ENCODE measurements around the gene GALNT9. TPM values are rescaled to one million over a fixed set of nuclear protein-coding genes. Genes with fewer than 3 reads are reported as not detected.

Gene GALNT9
- total and polyA plus RNA-seq, 5 experiments from 2014 or later, result not detected

GRCh38 chr12:132355742-132356681 is 26.6 kb upstream of the GALNT9 start:
- H3K4me3 Mint-ChIP-seq, result no peak overlapping the region
- H3K27ac Mint-ChIP-seq, result no peak overlapping the region
- peak in 1 of 10 donors; percentile 52 for DNase-seq
- peaks cover 0 to 32% (median 0%) of the 10 kb centered on the region in 5 donors for H3K27me3 Mint-ChIP-seq
- H3K4me1 Mint-ChIP-seq, result no peaks in the 10 kb centered on the region
- POLR2A ChIA-PET, result no interaction called here
- no peaks in the 10 kb centered on the region for H3K9me3 Mint-ChIP-seq
- ATAC-seq, result no peak
- no peaks in the 10 kb centered on the region for H3K36me3 Mint-ChIP-seq

GRCh38 chr12:132354982-132355680 is 25.7 kb upstream of the GALNT9 start:
- H3K27ac Mint-ChIP-seq, result no peak overlapping the region
- H3K4me3 Mint-ChIP-seq, result no peak overlapping the region
- DNase-seq (peak in 1 of 10 donors; percentile 38), ATAC-seq (no peak)
- H3K4me1 Mint-ChIP-seq, result no peaks in the 10 kb centered on the region
- H3K36me3 Mint-ChIP-seq, result no peaks in the 10 kb centered on the region
- POLR2A ChIA-PET, result no interaction called here
- no peaks in the 10 kb centered on the region for H3K9me3 Mint-ChIP-seq
- H3K27me3 Mint-ChIP-seq, result peaks cover 0 to 32% (median 0%) of the 10 kb centered on the region in 5 donors

- DNase-seq, result peak in 1 of 10 donors; percentile 55
- Mint-ChIP-seq H3K4me3 (no peak overlapping the region), H3K9me3 (no peaks in the 10 kb centered on the region), H3K4me1 (no peaks in the 10 kb centered on the region), H3K27ac (no peak overlapping the region), H3K27me3 (peaks cover 0 to 32% (median 0%) of the 10 kb centered on the region in 5 donors), H3K36me3 (no peaks in the 10 kb centered on the region)
- no peak for ATAC-seq
- POLR2A ChIA-PET, result no interaction called here
These were observed 25.0 kb upstream of the GALNT9 start for GRCh38 chr12:132354211-132354981.

- no peak overlapping the region for H3K4me3 Mint-ChIP-seq
- POLR2A ChIA-PET, result no interaction called here
- H3K36me3 Mint-ChIP-seq, result no peaks in the 10 kb centered on the region
- no peaks in the 10 kb centered on the region for H3K4me1 Mint-ChIP-seq
- ATAC-seq, result no peak
- H3K27me3 Mint-ChIP-seq, result peaks cover 0 to 32% (median 0%) of the 10 kb centered on the region in 5 donors
- H3K9me3 Mint-ChIP-seq, result no peaks in the 10 kb centered on the region
- H3K27ac Mint-ChIP-seq, result no peak overlapping the region
- DNase-seq, result peak in 1 of 10 donors; percentile 52
These were observed 24.4 kb upstream of the GALNT9 start for GRCh38 chr12:132353811-132354210.

- Mint-ChIP-seq H3K9me3 (no peaks in the 10 kb centered on the region), H3K27ac (no peak overlapping the region), H3K27me3 (peaks cover 0 to 34% (median 0%) of the 10 kb centered on the region in 5 donors), H3K4me1 (no peaks in the 10 kb centered on the region), H3K36me3 (no peaks in the 10 kb centered on the region), H3K4me3 (no peak overlapping the region)
- POLR2A ChIA-PET, result no interaction called here
- DNase-seq (no peak), ATAC-seq (no peak)
These were observed 23.8 kb upstream of the GALNT9 start for GRCh38 chr12:132352896-132353800.

GRCh38 chr12:132351751-132352495 is 22.5 kb upstream of the GALNT9 start:
- Mint-ChIP-seq H3K4me1 (no peaks in the 10 kb centered on the region), H3K27ac (peak overlapping the region in 1 of 10 donors; percentile 27), H3K9me3 (no peaks in the 10 kb centered on the region), H3K36me3 (no peaks in the 10 kb centered on the region), H3K27me3 (peaks cover 0 to 40% (median 0%) of the 10 kb centered on the region in 5 donors), H3K4me3 (no peak overlapping the region)
- POLR2A ChIA-PET, result no interaction called here
- DNase-seq, result no peak
- no peak for ATAC-seq

GRCh38 chr12:132349501-132350131 is 20.2 kb upstream of the GALNT9 start:
- DNase-seq, result no peak
- no peaks in the 10 kb centered on the region for H3K9me3 Mint-ChIP-seq
- no peaks in the 10 kb centered on the region for H3K36me3 Mint-ChIP-seq

GRCh38 chr12:132348176-132348575 is 18.8 kb upstream of the GALNT9 start:
- Mint-ChIP-seq H3K27me3 (peaks cover 0 to 29% (median 1%) of the 10 kb centered on the region in 5 donors), H3K27ac (peak overlapping the region in 1 of 10 donors; percentile 22), H3K9me3 (no peaks in the 10 kb centered on the region), H3K36me3 (no peaks in the 10 kb centered on the region), H3K4me1 (peaks cover under 1 to 7% (median 3%) of the 10 kb centered on the region in 4 donors), H3K4me3 (no peak overlapping the region)
- DNase-seq, result no peak
- ATAC-seq, result no peak
- POLR2A ChIA-PET, result no interaction called here

More at GRCh38 chr12:132349501-132350131, 20.2 kb upstream of the GALNT9 start:
- H3K4me3 Mint-ChIP-seq, result no peak overlapping the region
- ATAC-seq, result no peak
- H3K27ac Mint-ChIP-seq, result no peak overlapping the region
- no peaks in the 10 kb centered on the region for H3K4me1 Mint-ChIP-seq
- POLR2A ChIA-PET, result no interaction called here
- peaks cover 0 to 37% (median 1%) of the 10 kb centered on the region in 5 donors for H3K27me3 Mint-ChIP-seq

GRCh38 chr12:132347176-132347855 is 17.9 kb upstream of the GALNT9 start:
- H3K27ac Mint-ChIP-seq, result no peak overlapping the region
- H3K4me3 Mint-ChIP-seq, result peak overlapping the region in 1 of 10 donors; percentile 49
- ATAC-seq, result no peak
- peaks cover 4 to 15% (median 8%) of the 10 kb centered on the region in 4 donors for H3K4me1 Mint-ChIP-seq
- H3K36me3 Mint-ChIP-seq, result no peaks in the 10 kb centered on the region
- peaks cover 0 to 30% (median 2%) of the 10 kb centered on the region in 5 donors for H3K27me3 Mint-ChIP-seq
- POLR2A ChIA-PET, result no interaction called here
- no peaks in the 10 kb centered on the region for H3K9me3 Mint-ChIP-seq
- no peak for DNase-seq

GRCh38 chr12:132346471-132347175 is 17.2 kb upstream of the GALNT9 start:
- DNase-seq (no peak), ATAC-seq (no peak)
- H3K4me3 Mint-ChIP-seq, result peak overlapping the region in 1 of 10 donors; percentile 49
- no peak overlapping the region for H3K27ac Mint-ChIP-seq
- H3K36me3 Mint-ChIP-seq, result no peaks in the 10 kb centered on the region
- peaks cover 0 to 29% (median 2%) of the 10 kb centered on the region in 5 donors for H3K27me3 Mint-ChIP-seq
- no peaks in the 10 kb centered on the region for H3K9me3 Mint-ChIP-seq
- peaks cover 4 to 19% (median 8%) of the 10 kb centered on the region in 4 donors for H3K4me1 Mint-ChIP-seq
- POLR2A ChIA-PET, result no interaction called here

Data from naive thymus-derived CD8-positive, alpha-beta T cell (primary cell).